GM18909 (cell line): Measurements from ENCODE around the gene DEFB113.
"Not testable (repeated sequence)": the region's sequence is repeated elsewhere in the genome, so short reads cannot be mapped to it uniquely, and the experiment has no call there.

Source experiments
- ATAC-seq: cut with Tn5 transposase; IDR thresholded peaks from one replicate; pipeline ENCODE4 v1.9.1; 2021; ENCODE audit warnings: mild to moderate bottlenecking; ENCODE audit not compliant: unreplicated experiment, poor library complexity

Gene DEFB113

GRCh38 chr6:49969605-49970004 lies at the start of gene DEFB113:
TSS of gene DEFB113 (minus strand) at chr6:49969625. CDS start at chr6:49969625, 0 bp downstream.
- ATAC-seq = no peak

- no peak for ATAC-seq
Measured at GRCh38 chr6:50007819-50008218, 38.4 kb upstream of the DEFB113 start.

GRCh38 chr6:50003139-50003538 lies 33.7 kb upstream of the DEFB113 start:
- no peak for ATAC-seq

GRCh38 chr6:49995278-49995677 lies 25.9 kb upstream of the DEFB113 start:
- ATAC-seq = no peak

- ATAC-seq = no peak
Measured at GRCh38 chr6:49988900-49989299, 19.5 kb upstream of the DEFB113 start.

- no peak for ATAC-seq
Measured at GRCh38 chr6:49987749-49988148, 18.3 kb upstream of the DEFB113 start.

- no peak for ATAC-seq
Measured at GRCh38 chr6:49986551-49986950, 17.1 kb upstream of the DEFB113 start.

GRCh38 chr6:49982046-49982445 lies 12.6 kb upstream of the DEFB113 start:
- ATAC-seq = no peak

GRCh38 chr6:49980898-49981297 lies 11.5 kb upstream of the DEFB113 start:
- peak; percentile 43 for ATAC-seq

- ATAC-seq = no peak
Measured at GRCh38 chr6:49979584-49979983, 10.2 kb upstream of the DEFB113 start.

- peak; percentile 69 for ATAC-seq
Measured at GRCh38 chr6:49978332-49979226, 9.2 kb upstream of the DEFB113 start.

GRCh38 chr6:49966823-49967222 lies 2.6 kb downstream of the DEFB113 start:
- no peak for ATAC-seq

GRCh38 chr6:49966334-49966733 lies 3.1 kb downstream of the DEFB113 start:
- ATAC-seq = no peak

- no peak for ATAC-seq
Measured at GRCh38 chr6:49964064-49964463, 5.4 kb downstream of the DEFB113 start, which contains the start of gene DEFB114. TSS of gene DEFB114 (minus strand) at chr6:49964164. CDS start at chr6:49964105, 59 bp downstream.

- no peak for ATAC-seq
Measured at GRCh38 chr6:49958180-49958579, 11.2 kb downstream of the DEFB113 start.

- no peak for ATAC-seq
Measured at GRCh38 chr6:49955847-49956246, 13.6 kb downstream of the DEFB113 start.

- no peak for ATAC-seq
Measured at GRCh38 chr6:49951926-49952325, 17.5 kb downstream of the DEFB113 start.

GRCh38 chr6:49950415-49950751 lies 19.0 kb downstream of the DEFB113 start:
- no peak for ATAC-seq

- ATAC-seq = no peak
Measured at GRCh38 chr6:49949062-49949461, 20.4 kb downstream of the DEFB113 start.

- ATAC-seq = no peak
Measured at GRCh38 chr6:49946835-49947234, 22.6 kb downstream of the DEFB113 start.

- ATAC-seq = not testable (repeated sequence)
Measured at GRCh38 chr6:49944068-49944467, 25.4 kb downstream of the DEFB113 start.

- no peak for ATAC-seq
Measured at GRCh38 chr6:49939993-49940498, 29.4 kb downstream of the DEFB113 start.
